Fibroblast of the conjunctiva (primary cell): ENCODE results near the gene SPSB2.
"Not testable (repeated sequence)": the region's sequence is repeated elsewhere in the genome, so short reads cannot be mapped to it uniquely, and the experiment has no call there.

Experiments used
- DNase-seq: peaks from one replicate; pipeline ENCODE4 v3.0.0-alpha.2; 2010; ENCODE audit warnings: low read depth

SPSB2 gene

DNA sequence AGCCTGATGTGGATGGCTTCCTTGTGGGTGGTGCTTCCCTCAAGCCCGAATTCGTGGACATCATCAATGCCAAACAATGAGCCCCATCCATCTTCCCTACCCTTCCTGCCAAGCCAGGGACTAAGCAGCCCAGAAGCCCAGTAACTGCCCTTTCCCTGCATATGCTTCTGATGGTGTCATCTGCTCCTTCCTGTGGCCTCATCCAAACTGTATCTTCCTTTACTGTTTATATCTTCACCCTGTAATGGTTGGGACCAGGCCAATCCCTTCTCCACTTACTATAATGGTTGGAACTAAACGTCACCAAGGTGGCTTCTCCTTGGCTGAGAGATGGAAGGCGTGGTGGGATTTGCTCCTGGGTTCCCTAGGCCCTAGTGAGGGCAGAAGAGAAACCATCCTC is 2.8 kb downstream of the SPSB2 start:
- not testable (repeated sequence) for DNase-seq

DNA sequence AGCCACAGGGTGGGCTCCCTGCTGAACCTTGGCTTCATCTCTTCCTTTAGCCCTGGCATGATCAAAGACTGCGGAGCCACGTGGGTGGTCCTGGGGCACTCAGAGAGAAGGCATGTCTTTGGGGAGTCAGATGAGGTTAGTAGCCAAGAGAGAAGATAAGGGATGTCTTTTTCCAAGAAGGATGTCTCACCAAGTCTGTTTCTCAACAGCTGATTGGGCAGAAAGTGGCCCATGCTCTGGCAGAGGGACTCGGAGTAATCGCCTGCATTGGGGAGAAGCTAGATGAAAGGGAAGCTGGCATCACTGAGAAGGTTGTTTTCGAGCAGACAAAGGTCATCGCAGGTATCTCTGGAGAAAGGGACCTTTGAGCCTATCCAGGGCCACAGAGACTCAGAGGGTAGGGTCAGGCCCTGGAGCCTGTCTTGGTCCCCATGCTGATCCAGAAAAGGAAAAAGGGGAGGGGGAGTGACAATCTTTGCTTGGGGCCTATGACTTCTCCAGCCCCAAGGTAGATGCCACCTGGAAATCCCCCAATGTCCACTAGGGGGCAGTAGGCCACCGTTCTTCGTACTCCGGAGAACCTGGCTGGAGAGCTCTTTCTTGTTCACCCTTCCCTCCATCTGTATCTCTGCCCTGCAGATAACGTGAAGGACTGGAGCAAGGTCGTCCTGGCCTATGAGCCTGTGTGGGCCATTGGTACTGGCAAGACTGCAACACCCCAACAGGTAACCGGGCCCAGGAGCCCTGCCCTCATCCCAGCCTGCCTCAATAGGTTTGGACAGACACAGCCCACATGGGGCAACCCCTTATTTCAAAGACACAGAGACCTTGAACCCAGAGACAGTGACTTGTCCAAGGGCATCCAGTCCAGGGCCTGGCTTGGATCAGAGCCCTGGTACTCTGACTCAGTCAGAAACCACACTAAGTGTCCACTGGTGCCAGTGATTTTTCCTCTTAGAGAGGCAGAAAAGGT is 3.8 kb downstream of the SPSB2 start:
- no peak for DNase-seq

DNA sequence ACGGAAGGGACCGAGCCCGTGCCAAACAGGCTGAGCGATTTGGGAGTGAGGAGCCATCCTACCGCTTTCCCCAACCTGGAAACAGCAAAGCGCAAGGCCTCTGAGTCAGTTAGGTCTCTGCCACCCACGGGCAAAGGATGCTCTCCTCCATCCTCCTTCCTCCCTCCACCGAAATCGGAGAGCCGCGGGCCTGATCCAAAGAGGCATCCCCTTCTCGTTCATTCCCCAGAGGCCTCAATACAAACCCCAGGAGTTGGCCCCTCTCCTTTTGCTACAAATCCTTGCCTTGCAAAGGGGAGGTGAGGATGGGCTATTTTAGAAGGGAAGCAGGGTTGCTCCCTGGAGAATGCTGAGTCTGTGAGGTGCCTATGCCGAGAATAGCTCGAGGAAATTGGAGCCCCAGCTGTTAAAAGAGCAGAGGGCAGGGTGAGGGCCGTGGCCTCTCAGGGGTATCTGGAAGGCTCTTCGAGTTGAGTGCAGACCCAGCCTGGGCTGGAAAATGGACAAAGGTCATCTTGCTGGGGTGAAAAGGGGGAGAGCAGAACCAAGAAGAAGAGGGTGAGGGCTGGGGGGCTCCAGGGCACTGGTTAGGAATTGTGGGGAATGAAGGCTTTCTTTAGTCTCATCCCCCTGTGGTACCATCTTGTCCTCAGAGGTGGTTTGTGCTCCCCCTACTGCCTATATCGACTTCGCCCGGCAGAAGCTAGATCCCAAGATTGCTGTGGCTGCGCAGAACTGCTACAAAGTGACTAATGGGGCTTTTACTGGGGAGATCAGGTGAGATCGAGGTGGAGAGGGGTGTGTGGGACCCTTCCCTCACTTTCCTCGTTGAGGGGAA is 4.7 kb downstream of the SPSB2 start:
- DNase-seq: no peak

DNA sequence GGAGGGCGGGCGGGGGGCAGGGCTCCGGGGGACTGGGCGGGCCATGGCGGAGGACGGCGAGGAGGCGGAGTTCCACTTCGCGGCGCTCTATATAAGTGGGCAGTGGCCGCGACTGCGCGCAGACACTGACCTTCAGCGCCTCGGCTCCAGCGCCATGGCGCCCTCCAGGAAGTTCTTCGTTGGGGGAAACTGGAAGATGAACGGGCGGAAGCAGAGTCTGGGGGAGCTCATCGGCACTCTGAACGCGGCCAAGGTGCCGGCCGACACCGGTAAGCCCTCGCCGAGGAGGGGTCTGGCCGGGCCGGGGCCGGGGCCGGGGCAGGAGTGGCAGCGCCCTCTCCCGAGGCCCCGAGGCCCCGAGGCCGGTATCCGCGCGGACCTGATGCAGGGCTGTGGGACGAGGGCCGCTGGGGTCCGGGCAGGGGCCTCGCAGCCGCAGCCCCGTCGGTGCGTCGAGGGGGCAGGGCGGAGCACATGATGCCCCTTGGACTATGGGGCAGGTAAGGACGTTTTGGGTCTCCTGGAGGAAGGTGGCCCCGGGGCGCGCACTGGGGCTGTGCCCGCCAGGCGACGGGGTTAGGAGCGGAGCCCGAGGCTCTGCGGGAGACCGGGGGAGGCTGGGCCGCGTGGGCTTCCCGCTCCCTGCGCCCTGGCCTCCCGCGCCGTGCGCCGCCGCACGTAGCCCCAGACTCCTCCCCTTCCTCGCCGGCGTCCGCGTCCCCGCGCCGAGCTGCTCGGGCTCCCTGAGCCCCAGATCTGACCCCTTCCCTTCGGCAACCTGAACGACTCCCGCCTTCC is 5.5 kb downstream of the SPSB2 start, which contains the start of gene TPI1:
Gene TPI1 (plus strand): TSS at position 119 of the 798 bp plus-strand sequence. CDS start 36 bp downstream, at position 155.
- DNase-seq: peak; percentile 65

DNA sequence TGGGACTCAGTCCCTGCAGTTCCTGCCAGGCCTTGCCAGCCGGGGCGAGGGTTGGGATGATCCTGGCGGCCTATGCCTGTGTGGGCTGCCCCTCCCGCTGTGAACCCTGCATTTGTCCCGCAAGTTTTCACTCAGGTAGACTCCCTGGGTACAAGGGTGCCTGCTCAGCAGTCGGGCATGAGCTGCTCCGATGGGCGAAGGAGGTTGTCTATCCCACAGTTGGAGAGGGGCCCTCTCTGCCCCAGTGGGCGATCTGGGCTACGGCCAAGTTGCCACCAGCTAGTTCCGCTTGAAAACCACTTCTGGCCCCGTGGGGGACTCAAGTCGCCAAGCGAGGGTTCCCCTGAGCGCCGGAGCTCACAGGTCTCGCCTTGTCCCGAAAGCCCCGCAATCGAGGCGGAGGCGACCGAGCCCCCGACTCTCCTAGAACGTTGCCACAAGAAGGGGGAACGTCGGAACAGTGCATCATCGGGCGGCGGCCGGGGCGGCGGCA is 6.1 kb downstream of the SPSB2 start:
- DNase-seq: no peak

DNA sequence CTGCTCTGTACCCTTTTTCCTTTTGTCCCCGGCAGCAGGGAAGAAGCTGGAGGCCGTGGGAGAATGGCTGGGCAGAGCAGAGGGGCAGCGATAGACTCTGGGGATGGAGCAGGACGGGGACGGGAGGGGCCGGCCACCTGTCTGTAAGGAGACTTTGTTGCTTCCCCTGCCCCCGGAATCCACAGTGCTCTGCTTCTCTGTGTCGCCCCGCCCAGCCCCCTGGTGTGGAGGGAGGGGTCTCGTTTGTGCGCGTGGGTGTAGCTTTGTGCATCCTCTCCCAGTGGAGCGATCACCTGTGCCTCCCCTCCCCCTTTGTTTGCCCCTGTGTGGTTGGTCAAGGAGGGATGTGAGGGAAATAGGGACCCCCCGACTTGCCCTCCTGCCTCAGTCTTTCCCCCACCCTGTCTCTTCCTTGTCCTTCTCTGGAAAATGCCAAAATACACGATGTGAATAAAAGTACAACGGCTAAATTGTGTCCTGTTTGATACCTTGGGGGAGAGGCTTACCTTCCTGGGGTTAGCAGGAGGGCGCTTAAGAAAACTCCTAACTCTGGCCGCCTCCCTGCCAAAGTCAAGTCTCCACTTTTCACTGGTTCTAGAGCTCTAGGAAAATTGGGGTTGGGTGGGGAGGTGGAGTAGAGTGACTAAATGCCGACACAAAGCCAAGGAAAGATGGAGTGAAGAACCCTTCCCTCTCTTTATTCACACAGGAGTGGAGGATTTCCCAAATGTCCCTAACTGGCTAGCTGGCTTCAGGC is 6.8 kb downstream of the SPSB2 start:
- DNase-seq: no peak

DNA sequence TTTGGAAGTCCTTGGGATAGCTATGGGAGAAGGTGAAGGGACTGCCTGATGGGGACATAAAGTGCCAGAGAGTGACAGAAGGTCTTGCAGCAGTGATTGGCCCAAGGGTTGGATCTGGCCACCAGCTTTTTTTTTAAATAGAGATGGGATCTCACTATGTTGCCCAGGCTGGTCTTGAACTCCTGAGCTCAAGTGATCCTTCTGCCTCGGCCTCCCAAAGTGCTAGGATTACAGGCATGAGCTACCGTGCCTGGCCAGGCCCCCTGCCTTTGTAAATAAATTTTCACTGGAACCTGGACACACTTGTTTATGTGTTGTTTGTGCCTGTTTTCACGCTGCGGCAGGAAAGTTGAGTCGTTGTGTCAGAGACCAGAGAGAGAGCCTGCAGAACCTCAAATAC is 7.8 kb downstream of the SPSB2 start:
- DNase-seq: not testable (repeated sequence)

DNA sequence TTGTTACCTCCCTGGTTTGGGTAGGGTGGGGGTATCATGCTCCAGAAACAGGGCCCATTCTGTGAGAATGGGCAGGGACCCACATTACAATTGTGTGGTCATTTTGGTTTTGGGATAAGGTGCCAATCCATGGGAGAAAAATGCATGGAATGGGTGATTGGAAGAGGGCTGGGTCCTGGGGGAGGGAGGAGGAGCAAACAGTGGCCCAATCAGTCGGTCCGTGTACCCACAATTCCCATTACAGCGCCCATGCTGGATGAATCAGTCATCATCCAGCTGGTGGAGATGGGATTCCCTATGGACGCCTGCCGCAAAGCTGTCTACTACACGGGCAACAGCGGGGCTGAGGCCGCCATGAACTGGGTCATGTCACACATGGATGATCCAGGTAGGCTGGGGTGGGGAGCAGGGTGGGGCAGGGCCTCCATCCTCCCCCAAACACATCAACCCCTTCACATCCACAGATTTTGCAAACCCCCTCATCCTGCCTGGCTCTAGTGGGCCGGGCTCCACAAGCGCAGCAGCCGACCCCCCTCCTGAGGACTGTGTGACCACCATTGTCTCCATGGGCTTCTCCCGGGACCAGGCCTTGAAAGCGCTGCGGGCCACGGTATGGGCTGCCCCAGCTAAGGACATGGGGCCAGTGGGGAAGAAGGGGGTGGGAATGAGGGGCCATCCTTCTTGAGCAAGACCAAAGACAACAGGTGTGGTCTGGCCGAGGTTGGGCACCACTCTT is 9.3 kb downstream of the SPSB2 start:
- no peak for DNase-seq

DNA sequence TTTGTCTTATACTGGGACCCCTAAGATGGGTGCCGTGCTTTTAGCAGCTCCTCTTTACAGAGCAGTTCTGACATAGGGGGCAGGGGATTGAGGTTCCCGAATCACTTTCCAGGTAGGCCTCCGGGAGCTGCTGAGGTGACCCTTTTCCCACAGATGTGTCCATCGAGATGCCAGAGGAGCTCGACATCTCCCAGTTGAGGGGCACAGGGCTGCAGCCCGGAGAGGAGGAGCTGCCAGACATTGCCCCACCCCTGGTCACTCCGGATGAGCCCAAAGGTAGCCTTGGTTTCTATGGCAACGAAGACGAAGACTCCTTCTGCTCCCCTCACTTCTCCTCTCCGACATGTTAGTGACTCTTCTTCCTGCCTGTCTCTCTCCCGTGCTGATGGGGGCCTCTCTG is 10.1 kb downstream of the SPSB2 start:
- DNase-seq: no peak

DNA sequence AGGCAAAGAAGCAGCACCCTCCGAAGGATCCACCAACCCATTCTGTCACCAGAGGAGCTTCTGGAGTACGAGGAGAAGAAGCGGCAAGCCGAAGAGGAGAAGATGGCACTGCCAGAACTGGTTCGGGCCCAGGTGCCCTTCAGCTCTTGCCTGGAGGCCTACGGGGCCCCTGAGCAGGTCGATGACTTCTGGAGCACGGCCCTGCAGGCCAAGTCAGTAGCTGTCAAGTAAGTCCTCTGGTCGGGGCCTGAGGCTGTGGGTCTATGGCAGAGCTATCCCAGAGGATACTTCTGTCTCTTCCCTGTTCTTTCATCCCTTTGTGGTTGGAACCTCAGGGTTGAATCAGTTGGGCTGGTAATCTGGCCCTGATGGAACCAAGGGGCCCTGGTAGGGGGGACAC is 11.7 kb downstream of the SPSB2 start:
- DNase-seq: no peak

DNA sequence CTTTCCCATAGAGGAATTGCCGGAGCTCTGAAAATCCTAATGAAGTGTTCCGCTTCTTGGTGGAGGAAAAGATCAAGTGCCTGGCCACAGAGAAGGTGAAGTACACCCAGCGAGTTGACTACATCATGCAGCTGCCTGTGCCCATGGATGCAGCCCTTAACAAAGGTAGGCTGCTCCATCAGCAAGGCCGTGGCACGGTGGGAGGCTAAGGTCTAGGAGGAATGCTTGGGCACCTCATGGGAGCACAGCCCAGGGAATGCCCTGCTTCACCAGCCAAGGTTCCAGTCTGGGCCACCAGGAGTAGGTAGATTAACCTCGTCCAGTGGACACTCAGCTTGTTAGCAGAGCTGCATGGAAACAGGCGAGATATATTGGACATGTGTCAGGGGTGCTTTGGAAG is 12.2 kb downstream of the SPSB2 start:
- no peak for DNase-seq

DNA sequence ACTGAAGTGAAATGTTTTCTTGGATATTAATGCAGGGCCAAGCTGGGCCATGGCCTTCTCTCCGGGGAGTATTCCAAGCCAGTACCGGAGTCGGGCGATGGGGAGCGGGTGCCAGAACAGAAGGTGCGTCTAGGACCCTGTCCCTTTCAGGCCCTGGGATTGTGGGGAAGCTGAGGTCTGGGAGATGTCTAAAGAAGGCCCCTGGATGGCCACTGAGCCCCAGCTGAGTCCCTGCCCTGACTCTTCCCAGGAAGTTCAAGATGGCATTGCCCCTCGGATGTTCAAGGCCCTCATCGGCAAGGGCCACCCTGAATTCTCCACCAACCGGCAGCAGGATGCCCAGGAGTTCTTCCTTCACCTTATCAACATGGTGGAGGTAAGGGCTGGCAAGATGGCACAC is 13.0 kb downstream of the SPSB2 start:
- no peak for DNase-seq

DNA sequence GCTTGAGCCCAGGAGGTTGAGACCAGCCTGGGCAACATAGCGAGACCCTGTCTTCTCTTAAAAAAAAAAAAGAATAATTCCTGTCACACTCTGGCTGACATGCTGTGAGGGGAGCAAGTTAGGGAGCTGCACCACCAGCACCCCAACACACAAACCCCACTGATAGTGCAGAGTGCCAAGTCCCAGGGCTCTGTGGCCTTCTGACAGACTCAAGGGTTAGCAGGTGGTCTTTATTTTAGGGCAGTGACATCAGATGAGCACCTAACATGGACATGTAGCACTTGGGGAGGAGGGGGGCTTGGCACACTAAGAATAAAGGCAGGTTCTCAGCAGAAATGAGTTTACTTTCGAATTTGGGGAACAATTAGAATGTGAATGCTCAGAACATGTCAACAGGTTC is 14.3 kb downstream of the SPSB2 start:
- DNase-seq: no peak

DNA sequence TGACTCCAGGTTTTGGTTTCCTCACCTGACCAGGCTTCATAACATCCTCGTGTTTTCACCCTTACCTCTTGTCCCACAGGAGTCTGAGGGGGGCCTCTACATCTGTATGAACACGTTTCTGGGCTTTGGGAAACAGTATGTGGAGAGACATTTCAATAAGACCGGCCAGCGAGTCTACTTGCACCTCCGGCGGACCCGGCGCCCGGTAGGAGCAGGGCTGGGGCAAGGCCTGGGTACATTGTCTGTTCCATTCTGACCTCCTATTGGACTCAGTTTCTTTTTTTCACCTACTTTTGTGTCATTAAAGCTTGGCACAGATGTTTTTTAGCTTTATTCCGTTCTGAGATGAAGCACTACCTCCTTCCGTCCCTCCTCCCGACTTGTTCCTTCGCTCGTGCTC is 17.8 kb downstream of the SPSB2 start:
- no peak for DNase-seq

DNA sequence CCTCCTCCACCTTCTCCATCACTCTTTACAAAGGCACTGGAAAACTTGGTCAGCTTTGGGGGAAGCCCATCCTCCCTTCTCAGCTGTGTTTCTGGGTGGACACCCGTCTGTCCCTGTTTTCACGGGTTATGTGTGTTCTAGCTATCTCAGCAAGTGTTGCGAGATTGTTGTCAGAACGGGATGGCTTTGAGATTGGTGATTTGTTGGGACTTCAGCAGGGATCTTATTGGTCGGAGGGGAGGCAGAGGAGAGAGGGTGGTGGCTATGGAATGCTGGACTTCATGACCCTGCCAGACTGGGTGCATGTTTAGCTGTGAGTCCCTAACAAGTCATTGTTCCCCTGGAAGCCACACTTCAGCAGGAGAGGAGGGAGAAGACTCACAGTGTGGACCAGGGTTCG is 19.1 kb downstream of the SPSB2 start:
- no peak for DNase-seq

DNA sequence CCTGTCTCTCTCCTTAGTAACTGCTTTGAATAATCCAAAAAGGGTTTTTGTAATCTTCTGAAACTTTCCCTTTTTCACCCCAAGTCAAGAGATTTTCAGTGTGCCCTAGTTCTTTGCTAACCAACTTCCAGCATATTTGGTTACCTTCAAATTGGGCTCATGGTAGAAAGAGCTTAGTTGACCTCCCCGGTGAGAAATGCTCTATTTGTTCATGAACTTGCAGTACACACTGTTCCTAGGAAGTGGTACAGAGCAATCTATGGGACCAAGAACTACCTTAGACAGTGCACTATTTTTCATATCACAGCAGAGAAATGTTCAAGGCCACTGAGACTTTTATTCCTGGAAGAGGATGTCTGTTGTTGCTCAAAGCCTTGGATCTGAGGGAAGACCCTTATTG is 19.5 kb downstream of the SPSB2 start:
- DNase-seq: no peak

DNA sequence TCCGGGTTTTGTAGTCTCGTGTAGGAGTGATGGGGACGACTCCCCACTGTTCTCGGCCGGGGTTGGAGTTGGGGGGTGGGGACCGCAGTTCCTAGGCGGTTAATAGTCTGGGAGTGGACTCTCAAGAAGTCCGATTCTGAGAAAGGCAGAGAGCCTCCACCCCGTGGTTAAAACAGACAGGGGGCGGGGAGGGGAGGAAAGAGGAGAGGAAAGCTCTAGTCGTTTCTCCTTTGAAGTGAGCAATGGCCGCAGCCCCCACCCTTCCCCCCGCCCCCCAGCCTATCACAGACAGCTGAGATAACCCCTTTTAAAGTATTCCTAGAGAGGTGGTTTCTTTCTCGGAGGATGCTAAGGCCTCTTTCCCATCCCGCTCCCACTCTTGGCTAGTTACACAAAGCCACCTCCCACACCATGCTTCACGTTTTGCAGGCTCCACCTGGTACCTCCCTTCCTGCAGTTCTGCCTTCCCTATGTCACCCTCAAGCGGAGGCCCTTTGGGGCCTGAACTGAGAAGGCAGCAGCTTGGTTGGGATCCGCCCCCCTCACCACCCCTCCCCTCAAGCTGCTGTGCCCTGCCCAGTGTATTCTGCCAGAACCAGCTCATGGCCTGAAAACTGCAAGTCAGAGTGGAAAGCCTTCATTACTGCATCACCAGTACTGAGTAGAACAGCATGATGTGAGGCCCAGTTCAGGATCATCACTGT is 20.3 kb downstream of the SPSB2 start:
- DNase-seq: peak; percentile 72

DNA sequence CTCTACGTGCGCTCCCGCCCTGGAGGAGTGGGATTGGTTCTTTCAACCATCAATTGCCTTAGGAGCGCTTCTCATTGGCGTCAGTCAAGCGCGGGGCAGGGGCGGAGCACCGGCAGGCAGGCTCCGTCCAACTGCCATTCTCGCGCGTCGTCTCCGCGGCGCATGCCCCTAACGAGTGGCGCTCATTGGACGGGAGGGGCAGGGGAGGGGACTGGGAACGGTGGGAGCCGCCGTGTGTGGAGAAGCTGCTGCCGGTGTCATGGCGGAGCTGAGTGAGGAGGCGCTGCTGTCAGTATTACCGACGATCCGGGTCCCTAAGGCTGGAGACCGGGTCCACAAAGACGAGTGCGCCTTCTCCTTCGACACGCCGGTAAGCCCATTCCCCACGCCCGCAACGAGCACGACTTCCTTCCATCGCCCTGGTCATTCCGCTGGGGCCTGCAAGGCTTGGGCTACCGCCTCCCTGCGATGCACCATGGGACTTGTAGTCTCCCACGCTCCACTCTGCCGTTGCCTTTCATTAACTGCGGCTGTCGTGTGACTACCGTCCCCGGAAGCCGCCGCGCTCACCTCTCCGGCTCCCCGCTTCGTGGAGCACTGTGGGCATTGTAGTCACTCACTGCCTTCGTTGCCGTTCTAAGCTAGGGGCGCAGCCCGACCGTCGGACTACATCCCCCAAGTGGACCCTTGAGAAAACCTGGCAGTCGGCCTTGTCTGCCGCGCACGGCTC is 21.0 kb downstream of the SPSB2 start, which contains the start of gene USP5:
Gene USP5 (plus strand): TSS at position 230 of the 730 bp plus-strand sequence. CDS start 30 bp downstream, at position 260.
- DNase-seq: peak; percentile 100
